ENCODE data around the gene IL12A. TPM values are rescaled to one million over a fixed set of nuclear protein-coding genes. Genes with fewer than 3 reads are reported as not detected.

Gene IL12A
- total RNA-seq, 1 experiment from 2014 or later, result 8.3 TPM

DNA sequence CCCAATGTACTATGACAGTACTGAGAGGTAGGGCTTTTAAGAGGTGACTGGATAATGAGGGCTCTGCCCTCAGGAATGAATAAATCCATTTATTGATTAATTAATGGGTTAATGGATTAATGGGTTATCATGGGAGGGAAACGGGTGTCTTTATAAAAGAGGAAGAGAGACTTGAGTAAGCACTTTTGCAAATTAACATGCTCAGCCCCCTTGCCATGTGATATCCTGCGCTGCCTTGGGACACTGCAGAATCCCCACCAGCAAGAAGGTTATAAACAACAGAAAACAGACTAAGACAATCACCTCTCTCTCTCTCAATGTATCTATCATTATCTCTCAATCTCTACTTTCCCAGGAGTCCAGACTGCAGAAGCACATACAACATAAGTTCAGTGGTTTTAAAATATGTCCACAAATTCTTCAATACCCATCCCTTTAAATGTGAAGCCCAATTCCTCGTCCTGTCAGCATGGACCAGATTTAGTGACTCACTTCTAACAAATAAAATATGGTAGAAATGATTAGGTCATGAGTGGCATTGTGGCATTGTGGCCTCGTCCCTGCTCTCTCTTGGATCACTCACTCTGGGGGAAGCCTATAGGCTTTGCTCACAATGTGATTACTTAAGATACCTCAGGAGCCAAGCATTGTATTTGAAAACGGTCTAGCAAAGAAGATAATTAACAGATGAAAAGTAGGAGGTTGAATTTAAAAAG is 40.0 kb upstream of the IL12A start:
- Histone ChIP-seq H3F3A (ENCODE audit: low read length, unreplicated experiment) (no peaks in the 10 kb centered on the region), H4K20me1 (ENCODE audit: low read length) (no peaks in the 10 kb centered on the region), H3K27ac (ENCODE audit: low read length) (no peak overlapping the region), H3K36me3 (ENCODE audit: low read depth, low read length) (no peaks in the 10 kb centered on the region), H3K27me3 (ENCODE audit: low read length) (no peaks in the 10 kb centered on the region), H3K4me2 (ENCODE audit: low read length) (no peak overlapping the region), H2AFZ (ENCODE audit: low read length) (no peak overlapping the region), H3K9ac (ENCODE audit: low read length) (no peak overlapping the region), H3K4me1 (ENCODE audit: insufficient read depth, low read length) (no peaks in the 10 kb centered on the region), H3K79me2 (ENCODE audit: low read length) (no peaks in the 10 kb centered on the region), H3K9me2 (replicated peaks; ENCODE audit: low read length) (no peaks in the 10 kb centered on the region), H3K4me3 (ENCODE audit: low read length) (no peak overlapping the region), H3K9me3 (ENCODE audit: low read length) (no peaks in the 10 kb centered on the region)
- CTCF ChIA-PET, result no interaction called here
- POLR2A ChIA-PET (ENCODE audit: unreplicated experiment), result no interaction called here
- BruUV-seq (replicated peaks), result no TSS peak
- intact Hi-C loops (cut with micrococcal nuclease), result no loop called here
- TF ChIP-seq, protein P1, sequence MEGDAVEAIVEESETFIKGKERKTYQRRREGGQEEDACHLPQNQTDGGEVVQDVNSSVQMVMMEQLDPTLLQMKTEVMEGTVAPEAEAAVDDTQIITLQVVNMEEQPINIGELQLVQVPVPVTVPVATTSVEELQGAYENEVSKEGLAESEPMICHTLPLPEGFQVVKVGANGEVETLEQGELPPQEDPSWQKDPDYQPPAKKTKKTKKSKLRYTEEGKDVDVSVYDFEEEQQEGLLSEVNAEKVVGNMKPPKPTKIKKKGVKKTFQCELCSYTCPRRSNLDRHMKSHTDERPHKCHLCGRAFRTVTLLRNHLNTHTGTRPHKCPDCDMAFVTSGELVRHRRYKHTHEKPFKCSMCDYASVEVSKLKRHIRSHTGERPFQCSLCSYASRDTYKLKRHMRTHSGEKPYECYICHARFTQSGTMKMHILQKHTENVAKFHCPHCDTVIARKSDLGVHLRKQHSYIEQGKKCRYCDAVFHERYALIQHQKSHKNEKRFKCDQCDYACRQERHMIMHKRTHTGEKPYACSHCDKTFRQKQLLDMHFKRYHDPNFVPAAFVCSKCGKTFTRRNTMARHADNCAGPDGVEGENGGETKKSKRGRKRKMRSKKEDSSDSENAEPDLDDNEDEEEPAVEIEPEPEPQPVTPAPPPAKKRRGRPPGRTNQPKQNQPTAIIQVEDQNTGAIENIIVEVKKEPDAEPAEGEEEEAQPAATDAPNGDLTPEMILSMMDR (conservative IDR thresholded peaks at IDR 0.05; ENCODE audit: low read depth, low read length), result no peak
- no peak for ATAC-seq
- peak; percentile 33 for DNase-seq

DNA sequence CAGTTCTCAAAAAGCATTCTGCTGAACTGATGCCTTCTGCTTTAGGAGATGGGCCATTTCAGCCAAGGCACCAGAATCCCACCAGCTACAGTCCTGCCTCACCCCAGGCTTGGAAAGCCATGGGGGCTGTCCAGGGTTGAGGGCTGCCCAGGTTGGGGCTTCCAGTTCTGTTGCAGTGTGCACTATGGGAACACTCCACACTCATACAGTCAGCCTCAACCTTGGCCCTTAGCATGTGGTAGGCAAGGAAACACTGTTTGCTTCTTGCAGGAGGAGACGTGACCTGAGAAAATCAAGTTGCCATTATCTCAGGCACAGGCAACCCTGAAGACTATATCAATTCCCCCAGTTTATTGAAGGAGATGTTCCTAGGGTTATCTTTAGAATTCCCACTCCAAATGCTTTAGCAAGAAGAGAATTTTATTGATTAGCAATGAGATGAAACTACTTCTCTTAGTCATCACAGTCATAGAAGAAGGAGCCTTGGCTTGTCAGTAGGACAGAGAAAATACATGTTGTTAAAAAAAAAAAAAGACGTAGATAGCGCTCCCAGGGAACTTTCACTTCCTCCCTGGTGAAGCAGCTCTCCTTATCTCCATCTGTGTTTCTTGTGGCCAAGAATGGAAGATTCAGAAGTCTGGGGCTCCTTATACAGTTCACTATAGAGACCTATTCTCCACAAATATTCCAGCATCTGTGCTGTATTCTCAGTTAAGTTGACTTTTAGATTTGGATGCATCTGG is 38.3 kb upstream of the IL12A start:
- H3K4me2 ChIP-seq (ENCODE audit: low read length), result no peak overlapping the region
- CTCF ChIA-PET, result no interaction called here

DNA sequence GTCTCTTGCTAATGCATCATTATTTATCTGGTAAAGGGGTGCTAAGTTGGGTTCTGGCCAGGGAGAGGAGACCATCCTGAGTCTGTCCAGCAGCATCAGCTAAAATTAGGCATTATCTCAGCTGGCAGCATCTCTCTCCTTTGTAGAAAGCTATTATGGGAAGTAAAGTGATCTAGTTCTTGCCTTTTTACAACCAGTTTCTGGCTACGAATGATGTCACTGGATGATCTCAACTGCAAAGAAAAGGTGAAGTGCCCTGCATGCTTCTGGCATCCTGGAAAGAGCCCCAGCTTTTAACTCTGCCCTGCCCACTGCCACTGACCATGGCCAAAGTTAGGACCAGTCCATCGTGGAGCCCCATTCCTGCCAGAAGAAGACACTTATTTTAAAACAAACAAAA is 37.1 kb upstream of the IL12A start:
- TF ChIP-seq, protein P1 (conservative IDR thresholded peaks at IDR 0.05; ENCODE audit: low read depth, low read length), result no peak
- TF ChIP-seq EZH2phosphoT487 (IDR thresholded peaks at IDR 0.05; ENCODE audit: borderline replicate concordance, low read length) (no peak), EZH2 (IDR thresholded peaks at IDR 0.05; ENCODE audit: low read length, unreplicated experiment) (no peak)
- DNase-seq, result no peak
- CTCF ChIA-PET, result no interaction called here

More for the DNA sequence above, 38.3 kb upstream of the IL12A start:
- Histone ChIP-seq H3K9me3 (ENCODE audit: low read length) (no peaks in the 10 kb centered on the region), H3K4me3 (ENCODE audit: low read length) (no peak overlapping the region), H3K9ac (ENCODE audit: low read length) (no peak overlapping the region), H3K4me1 (ENCODE audit: insufficient read depth, low read length) (no peaks in the 10 kb centered on the region), H3K36me3 (ENCODE audit: low read depth, low read length) (no peaks in the 10 kb centered on the region), H3K27ac (ENCODE audit: low read length) (no peak overlapping the region), H4K20me1 (ENCODE audit: low read length) (no peaks in the 10 kb centered on the region), H3K9me2 (replicated peaks; ENCODE audit: low read length) (no peaks in the 10 kb centered on the region), H3K27me3 (ENCODE audit: low read length) (no peaks in the 10 kb centered on the region), H3K79me2 (ENCODE audit: low read length) (no peaks in the 10 kb centered on the region), H2AFZ (ENCODE audit: low read length) (no peak overlapping the region), H3F3A (ENCODE audit: low read length, unreplicated experiment) (no peaks in the 10 kb centered on the region)
- TF ChIP-seq EZH2 (IDR thresholded peaks at IDR 0.05; ENCODE audit: low read length, unreplicated experiment) (no peak), EZH2phosphoT487 (IDR thresholded peaks at IDR 0.05; ENCODE audit: borderline replicate concordance, low read length) (no peak)
- TF ChIP-seq, protein P1 (conservative IDR thresholded peaks at IDR 0.05; ENCODE audit: low read depth, low read length), result no peak
- no peak for DNase-seq
- BruUV-seq (replicated peaks), result no TSS peak
- POLR2A ChIA-PET (ENCODE audit: unreplicated experiment), result no interaction called here
- intact Hi-C loops (cut with micrococcal nuclease), result no loop called here
- ATAC-seq, result no peak

More for the DNA sequence above, 37.1 kb upstream of the IL12A start:
- no peak for ATAC-seq
- no peaks in the 10 kb centered on the region for H3K27me3 ChIP-seq (ENCODE audit: low read length)
- intact Hi-C loops (cut with micrococcal nuclease), result no loop called here
- H3K4me2 ChIP-seq (ENCODE audit: low read length), result no peak overlapping the region
- no peaks in the 10 kb centered on the region for H3K79me2 ChIP-seq (ENCODE audit: low read length)
- POLR2A ChIA-PET (ENCODE audit: unreplicated experiment), result no interaction called here
- no peaks in the 10 kb centered on the region for H4K20me1 ChIP-seq (ENCODE audit: low read length)
- no peak overlapping the region for H3K4me3 ChIP-seq (ENCODE audit: low read length)
- no peaks in the 10 kb centered on the region for H3K9me2 ChIP-seq (replicated peaks; ENCODE audit: low read length)
- H3K36me3 ChIP-seq (ENCODE audit: low read depth, low read length), result no peaks in the 10 kb centered on the region
- H3F3A ChIP-seq (ENCODE audit: low read length, unreplicated experiment), result no peaks in the 10 kb centered on the region
- no peak overlapping the region for H3K9ac ChIP-seq (ENCODE audit: low read length)
- no peak overlapping the region for H2AFZ ChIP-seq (ENCODE audit: low read length)
- no peak overlapping the region for H3K27ac ChIP-seq (ENCODE audit: low read length)
- H3K4me1 ChIP-seq (ENCODE audit: insufficient read depth, low read length), result no peaks in the 10 kb centered on the region
- no TSS peak for BruUV-seq (replicated peaks)
- H3K9me3 ChIP-seq (ENCODE audit: low read length), result no peaks in the 10 kb centered on the region

Measured in PC-3 (cell line).